ENCODE data around the gene BID. TPM values are rescaled to one million over a fixed set of nuclear protein-coding genes. Genes with fewer than 3 reads are reported as not detected.

BID gene
- total RNA-seq, 4 donors from 2014 or later: 11.8 to 26.6 (median 18.4) TPM

DNA sequence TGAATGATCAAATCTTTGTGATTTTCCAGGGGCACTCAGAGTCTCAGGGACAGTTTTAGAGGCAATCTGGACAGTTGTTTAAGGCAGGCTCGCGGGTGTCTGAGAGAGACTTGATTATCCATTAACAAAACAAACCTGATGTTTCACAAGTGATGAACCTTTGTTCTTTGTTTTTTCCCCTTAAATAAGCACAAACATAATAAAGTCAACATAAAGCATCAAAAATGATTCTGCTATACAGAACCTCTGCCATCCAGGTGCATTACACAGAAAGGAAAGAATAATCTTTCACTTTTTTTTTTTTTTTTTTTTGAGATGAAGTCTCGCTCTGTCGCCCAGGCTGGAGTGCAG is 13.2 kb downstream of the BID start:
- no peak overlapping the region for H3K27ac ChIP-seq
- TF ChIP-seq POLR2AphosphoS5 (IDR thresholded peaks at IDR 0.05) (no peak), POLR2A (IDR thresholded peaks at IDR 0.05) (no peak), EP300 (IDR thresholded peaks at IDR 0.05) (no peak)
- TF ChIP-seq, protein P1, sequence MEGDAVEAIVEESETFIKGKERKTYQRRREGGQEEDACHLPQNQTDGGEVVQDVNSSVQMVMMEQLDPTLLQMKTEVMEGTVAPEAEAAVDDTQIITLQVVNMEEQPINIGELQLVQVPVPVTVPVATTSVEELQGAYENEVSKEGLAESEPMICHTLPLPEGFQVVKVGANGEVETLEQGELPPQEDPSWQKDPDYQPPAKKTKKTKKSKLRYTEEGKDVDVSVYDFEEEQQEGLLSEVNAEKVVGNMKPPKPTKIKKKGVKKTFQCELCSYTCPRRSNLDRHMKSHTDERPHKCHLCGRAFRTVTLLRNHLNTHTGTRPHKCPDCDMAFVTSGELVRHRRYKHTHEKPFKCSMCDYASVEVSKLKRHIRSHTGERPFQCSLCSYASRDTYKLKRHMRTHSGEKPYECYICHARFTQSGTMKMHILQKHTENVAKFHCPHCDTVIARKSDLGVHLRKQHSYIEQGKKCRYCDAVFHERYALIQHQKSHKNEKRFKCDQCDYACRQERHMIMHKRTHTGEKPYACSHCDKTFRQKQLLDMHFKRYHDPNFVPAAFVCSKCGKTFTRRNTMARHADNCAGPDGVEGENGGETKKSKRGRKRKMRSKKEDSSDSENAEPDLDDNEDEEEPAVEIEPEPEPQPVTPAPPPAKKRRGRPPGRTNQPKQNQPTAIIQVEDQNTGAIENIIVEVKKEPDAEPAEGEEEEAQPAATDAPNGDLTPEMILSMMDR (IDR thresholded peaks at IDR 0.05): no peak
- H3K36me3 ChIP-seq: no peaks in the 10 kb centered on the region
- no peaks in the 10 kb centered on the region for H3K9me3 ChIP-seq
- H3K4me3 ChIP-seq: no peak overlapping the region
- H3K27me3 ChIP-seq: no peaks in the 10 kb centered on the region
- H3K4me1 ChIP-seq: no peaks in the 10 kb centered on the region
- 85% methylated on average over 4 of the region's 4 CpGs for WGBS
- DNase-seq (ENCODE audit: low spot score in 2 of 2): no peak

DNA sequence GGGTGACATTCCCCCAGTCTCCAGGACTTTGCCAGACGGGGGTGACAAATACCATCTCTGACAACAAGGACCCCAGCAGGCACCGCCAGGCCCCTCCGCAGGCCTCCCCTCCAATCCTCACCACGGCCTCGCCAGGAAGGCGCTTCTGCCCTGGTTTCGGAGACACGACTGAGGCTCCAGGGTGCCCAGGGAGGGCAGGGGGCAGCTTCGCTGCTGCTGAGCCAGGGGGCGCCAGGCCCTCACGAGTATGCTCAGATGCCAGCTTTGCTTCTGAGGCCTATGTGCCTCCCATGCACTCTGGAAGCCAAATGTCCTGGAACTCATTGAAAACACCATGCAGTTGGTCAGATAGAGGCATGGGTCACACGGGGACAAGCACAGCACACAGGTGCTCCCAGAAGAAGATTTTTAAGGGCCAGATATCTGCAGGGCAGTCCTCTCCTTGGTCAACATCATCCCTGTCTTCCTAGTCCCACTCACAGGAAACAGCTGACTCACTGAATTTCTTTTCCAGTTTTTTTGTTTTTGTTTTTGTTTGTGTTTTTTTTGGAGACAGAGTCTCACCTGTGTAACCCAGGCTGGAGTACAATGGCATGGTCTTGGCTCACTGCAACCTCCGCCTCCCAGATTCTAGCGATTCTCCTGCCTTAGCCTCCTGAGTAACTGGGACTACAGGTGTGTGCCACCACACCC is 19.9 kb downstream of the BID start:
- Histone ChIP-seq H3K4me1 (no peaks in the 10 kb centered on the region), H3K36me3 (no peaks in the 10 kb centered on the region), H3K27ac (no peak overlapping the region), H3K4me3 (no peak overlapping the region), H3K27me3 (no peaks in the 10 kb centered on the region), H3K9me3 (no peaks in the 10 kb centered on the region)
- no peak for DNase-seq (ENCODE audit: low spot score in 2 of 2)
- TF ChIP-seq POLR2AphosphoS5 (IDR thresholded peaks at IDR 0.05): no peak
- 94% methylated on average over 8 of the region's 14 CpGs for WGBS

DNA sequence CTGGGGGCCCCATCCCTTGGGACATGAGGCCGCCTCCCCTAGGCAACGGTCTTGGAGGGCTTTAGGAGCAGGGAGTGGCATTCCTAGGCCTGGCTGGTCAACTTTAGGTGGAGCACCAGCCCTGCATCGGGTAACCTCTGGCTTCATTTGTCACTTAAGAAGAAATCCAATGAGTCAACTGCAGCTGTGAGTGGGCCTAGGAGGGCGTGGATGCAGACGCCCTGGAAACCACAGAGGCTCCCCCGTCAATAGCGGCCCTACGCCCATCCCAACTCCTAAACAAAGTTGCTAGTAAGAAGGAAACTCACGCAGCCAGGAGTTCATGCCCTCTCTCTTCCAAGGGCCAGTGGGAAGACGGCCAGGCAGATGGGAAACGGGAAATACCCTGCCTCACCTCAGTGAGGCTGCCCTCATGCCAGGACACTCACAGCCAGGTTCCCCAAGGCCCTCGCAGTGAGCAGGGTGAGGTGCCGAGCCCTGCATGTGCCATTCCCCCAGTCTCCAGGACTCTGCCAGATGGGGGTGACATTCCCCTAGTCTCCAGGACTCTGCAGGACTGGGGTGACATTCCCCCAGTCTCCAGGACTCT is 20.8 kb downstream of the BID start:
- no peaks in the 10 kb centered on the region for H3K9me3 ChIP-seq
- no peak for DNase-seq (ENCODE audit: low spot score in 2 of 2)

GRCh38 chr22:17751596-17751995 is 22.7 kb downstream of the BID start:
- Histone ChIP-seq H3K4me1 (no peaks in the 10 kb centered on the region), H3K27me3 (no peaks in the 10 kb centered on the region), H3K27ac (no peak overlapping the region), H3K4me3 (no peak overlapping the region), H3K36me3 (no peaks in the 10 kb centered on the region), H3K9me3 (no peaks in the 10 kb centered on the region)
- DNase-seq (ENCODE audit: low spot score in 2 of 2): no peak
- 83% methylated on average over 5 of the region's 6 CpGs for WGBS
- TF ChIP-seq POLR2AphosphoS5 (IDR thresholded peaks at IDR 0.05) (no peak), EP300 (IDR thresholded peaks at IDR 0.05) (no peak), POLR2A (IDR thresholded peaks at IDR 0.05) (no peak)

More for the DNA sequence above, 20.8 kb downstream of the BID start:
- Histone ChIP-seq H3K27me3 (no peaks in the 10 kb centered on the region), H3K27ac (no peak overlapping the region), H3K4me3 (no peak overlapping the region), H3K36me3 (no peaks in the 10 kb centered on the region), H3K4me1 (no peaks in the 10 kb centered on the region)
- WGBS: 66% methylated on average over 8 of the region's 13 CpGs
- TF ChIP-seq POLR2A (IDR thresholded peaks at IDR 0.05) (no peak), POLR2AphosphoS5 (IDR thresholded peaks at IDR 0.05) (no peak), EP300 (IDR thresholded peaks at IDR 0.05) (no peak)

DNA sequence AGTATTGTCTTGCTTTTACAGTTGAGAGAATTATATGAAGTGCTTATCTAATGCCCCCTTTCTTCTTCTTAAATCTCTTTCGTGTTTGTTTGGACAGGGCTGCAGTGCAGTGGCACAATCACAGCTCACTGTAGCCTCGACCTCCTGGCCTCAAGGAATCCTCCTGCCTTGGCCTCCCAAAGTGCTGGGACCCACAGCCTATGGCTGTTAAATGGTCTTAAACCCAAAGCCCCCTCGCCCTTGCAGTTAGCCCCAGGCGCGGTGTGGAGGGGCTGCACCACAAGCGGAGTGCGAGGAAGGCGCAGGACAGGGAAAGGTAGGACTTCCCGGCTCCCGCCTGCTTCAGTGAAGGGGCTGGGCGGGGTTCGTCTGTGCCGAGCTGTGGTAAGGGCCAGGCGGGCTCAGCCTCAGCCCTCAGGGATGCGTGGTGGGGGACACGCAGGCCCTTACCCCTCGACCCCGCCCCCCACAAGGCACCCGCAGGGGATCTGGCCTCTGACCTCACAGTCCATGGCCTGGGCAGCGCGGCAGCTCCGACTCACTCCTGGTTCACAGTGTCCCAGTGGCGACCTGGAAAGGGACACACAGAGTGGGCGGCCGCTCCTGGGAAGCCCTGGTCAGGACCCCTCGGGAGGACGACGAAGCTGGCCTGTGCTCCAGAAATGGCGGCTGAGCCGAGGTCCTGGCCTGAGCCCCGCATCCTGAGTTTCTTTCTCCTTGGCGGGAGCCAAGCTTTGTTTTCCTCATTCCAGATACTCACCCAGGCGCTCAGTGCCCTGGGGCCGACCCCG is 24.5 kb downstream of the BID start:
- 87% methylated on average over 34 of the region's 35 CpGs for WGBS
- H3K4me3 ChIP-seq: no peak overlapping the region
- H3K36me3 ChIP-seq: no peaks in the 10 kb centered on the region
- TF ChIP-seq, protein P1 (IDR thresholded peaks at IDR 0.05): no peak
- TF ChIP-seq POLR2AphosphoS5 (IDR thresholded peaks at IDR 0.05) (no peak), POLR2A (IDR thresholded peaks at IDR 0.05) (no peak), EP300 (IDR thresholded peaks at IDR 0.05) (no peak)
- no peaks in the 10 kb centered on the region for H3K9me3 ChIP-seq
- no peak for DNase-seq (ENCODE audit: low spot score in 2 of 2)
- no peaks in the 10 kb centered on the region for H3K4me1 ChIP-seq
- no peak overlapping the region for H3K27ac ChIP-seq
- H3K27me3 ChIP-seq: no peaks in the 10 kb centered on the region

DNA sequence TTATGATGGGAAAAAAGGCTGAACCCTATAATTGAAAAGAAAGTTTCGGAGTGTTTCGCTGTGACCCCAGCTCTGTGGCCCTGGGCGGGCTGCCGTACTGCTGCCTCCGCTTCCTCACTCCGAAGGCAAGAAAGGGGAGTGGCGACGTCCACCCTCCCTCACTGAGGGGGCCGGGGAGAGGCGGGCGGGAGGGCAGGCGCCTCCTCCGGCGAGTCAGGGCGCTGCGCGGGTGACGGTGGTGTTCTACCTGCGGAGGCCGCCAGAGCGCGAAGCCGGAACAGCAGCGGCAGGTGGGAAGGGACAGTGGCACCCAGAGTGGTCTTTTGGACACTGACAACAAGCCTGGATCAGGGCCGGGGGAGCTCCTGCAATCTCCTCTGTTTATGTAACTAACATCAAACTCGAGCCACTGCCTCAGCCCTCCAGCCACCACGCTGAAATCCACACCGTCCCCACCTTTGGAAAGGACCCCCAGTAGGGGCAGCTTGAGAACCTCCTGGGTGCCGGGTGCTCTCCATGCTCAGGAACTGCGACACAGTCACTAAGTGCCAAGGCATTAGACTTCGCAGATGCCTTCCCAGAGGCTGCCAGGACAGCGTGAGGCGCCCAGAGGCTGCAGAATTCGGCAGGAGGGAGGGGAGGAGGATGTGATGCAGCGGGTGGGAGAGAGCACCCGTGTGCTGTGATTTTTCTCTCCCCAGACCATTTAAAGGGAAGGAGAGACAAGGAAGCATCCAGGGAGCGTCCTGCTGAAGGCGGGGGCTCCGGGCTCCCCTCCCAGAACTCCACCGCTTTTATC is 25.5 kb downstream of the BID start:
- WGBS: 76% methylated on average over 40 of the region's 40 CpGs
- no peaks in the 10 kb centered on the region for H3K36me3 ChIP-seq
- no peak overlapping the region for H3K4me3 ChIP-seq
- TF ChIP-seq, protein P1 (IDR thresholded peaks at IDR 0.05): no peak
- TF ChIP-seq POLR2AphosphoS5 (IDR thresholded peaks at IDR 0.05): no peak
- no peak for TF ChIP-seq POLR2A (IDR thresholded peaks at IDR 0.05)
- TF ChIP-seq EP300 (IDR thresholded peaks at IDR 0.05): no peak
- no peak overlapping the region for H3K27ac ChIP-seq
- no peaks in the 10 kb centered on the region for H3K27me3 ChIP-seq
- DNase-seq (ENCODE audit: low spot score in 2 of 2): no peak
- peaks cover 10% of the 10 kb centered on the region for H3K4me1 ChIP-seq
- no peaks in the 10 kb centered on the region for H3K9me3 ChIP-seq

All from suprapubic skin (tissue), 4 donors.